IPS DF 4.7 (cell line): Measurements from ENCODE around the gene HCN4.
"Not testable (repeated sequence)": the region's sequence is repeated elsewhere in the genome, so short reads cannot be mapped to it uniquely, and the experiment has no call there.

Source experiments
- DNase-seq: peaks from one replicate; pipeline ENCODE4 v3.0.0-alpha.2; 2013; ENCODE audit warnings: low spot score; ENCODE audit errors: extremely low read depth

Gene HCN4

GRCh38 chr15:73368301-73369136, at the start of gene HCN4:
TSS of gene HCN4 (minus strand) at chr15:73368958. CDS start at chr15:73368270, 688 bp downstream.
- DNase-seq: no peak

DNA sequence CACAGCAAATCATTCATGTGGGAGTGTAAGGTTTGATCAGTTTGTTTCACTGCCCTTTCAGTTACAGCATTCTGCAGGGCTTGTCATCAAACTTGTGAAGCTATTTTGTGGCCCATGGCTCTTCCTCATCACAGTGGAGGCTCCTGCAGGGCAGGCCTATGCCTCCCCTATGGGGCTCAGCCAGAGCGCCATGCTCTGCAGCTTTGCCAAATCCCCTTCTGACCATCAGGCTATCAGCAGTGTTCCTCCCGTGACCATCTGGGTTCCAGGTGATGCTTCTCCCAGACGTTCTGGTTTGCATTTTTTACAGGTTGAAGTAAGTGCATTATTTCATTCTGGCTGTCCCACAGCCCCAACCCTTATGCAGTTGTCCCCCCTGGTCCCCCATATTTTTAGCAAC, 46.1 kb upstream of the HCN4 start:
- DNase-seq: no peak

GRCh38 chr15:73403171-73403570, 34.4 kb upstream of the HCN4 start:
- DNase-seq: no peak

DNA sequence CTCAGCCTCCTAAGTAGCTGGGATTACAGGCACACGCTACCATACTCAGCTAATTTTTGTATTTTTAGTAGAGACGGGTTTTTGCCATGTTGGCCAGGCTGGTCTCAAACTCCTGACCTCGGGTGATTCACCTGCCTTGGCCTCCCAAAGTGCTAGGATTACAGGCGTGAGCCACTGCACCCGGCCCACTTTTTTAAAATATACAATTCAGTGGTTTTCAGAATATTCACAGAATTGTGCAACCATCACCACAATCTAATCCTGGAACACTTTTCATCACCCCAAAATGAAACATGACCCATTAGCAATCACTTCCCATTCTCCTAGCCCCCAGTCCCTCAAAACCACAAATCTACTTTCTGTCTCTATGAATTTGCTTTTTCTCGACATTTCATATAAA, 31.5 kb upstream of the HCN4 start:
- not testable (repeated sequence) for DNase-seq

DNA sequence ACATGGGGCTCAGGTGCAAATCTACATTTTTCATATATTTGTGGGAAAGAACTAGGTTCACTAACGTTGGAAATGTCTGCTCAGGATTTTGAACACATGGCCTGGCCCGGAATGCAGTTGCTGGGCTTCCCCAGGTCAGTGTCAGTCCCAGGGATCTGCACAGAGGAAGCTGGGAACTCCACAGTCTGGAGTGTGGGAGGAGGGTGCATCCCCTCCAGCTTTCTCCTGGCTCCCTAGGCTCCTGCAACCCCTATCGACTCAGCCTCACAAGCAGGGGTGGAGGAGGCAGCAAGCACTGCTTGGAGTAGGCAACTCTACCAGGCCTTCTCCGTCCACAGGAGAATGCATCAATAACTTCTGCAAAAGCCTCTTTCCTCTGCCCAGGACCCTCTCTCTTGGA, 30.1 kb upstream of the HCN4 start:
- DNase-seq: no peak

GRCh38 chr15:73397461-73397860, 28.7 kb upstream of the HCN4 start:
- DNase-seq: no peak

- no peak for DNase-seq
These were observed 26.9 kb upstream of the HCN4 start for GRCh38 chr15:73395671-73396070.

GRCh38 chr15:73394782-73395181, 26.0 kb upstream of the HCN4 start:
- DNase-seq: no peak

DNA sequence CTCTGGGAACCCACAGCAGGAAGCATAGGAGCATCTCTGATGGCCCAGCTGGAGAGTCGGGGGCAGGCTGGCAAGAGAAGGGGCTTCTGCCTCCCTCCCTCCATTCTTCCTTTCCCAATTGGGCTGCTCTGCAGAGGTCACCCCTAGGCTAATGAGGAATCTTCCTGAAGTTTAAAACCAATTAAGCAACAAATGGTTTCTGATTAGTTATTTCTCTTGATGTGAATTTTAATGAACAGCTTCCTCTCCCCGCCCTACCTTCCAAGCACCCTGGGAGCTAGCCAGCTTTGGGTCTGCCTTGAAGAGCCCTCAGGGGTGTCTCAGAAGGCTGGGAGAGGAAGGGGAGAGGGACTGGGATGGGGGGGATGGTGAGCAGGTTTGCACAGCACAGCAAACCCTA, 24.6 kb upstream of the HCN4 start:
- no peak for DNase-seq

DNA sequence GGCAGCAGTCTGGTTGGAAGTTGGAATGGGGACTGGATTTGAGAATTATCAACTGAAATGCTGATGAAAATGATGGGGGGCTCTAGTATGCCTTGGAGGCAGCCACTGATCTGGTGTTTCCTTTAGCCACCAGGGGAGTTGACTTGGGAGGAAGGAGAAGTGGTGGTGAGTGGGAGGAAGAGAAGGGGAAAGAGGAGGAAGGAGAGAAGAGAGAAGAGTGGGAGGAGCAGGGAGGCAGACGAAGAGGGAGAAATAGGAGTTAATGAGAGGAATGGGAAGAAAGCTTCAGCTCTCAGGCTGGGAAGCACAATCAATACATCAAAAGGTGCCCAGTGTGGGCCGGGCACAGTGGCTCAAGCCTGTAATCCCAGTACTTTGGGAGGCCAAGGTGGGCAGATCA, 23.3 kb upstream of the HCN4 start:
- DNase-seq: no peak

DNA sequence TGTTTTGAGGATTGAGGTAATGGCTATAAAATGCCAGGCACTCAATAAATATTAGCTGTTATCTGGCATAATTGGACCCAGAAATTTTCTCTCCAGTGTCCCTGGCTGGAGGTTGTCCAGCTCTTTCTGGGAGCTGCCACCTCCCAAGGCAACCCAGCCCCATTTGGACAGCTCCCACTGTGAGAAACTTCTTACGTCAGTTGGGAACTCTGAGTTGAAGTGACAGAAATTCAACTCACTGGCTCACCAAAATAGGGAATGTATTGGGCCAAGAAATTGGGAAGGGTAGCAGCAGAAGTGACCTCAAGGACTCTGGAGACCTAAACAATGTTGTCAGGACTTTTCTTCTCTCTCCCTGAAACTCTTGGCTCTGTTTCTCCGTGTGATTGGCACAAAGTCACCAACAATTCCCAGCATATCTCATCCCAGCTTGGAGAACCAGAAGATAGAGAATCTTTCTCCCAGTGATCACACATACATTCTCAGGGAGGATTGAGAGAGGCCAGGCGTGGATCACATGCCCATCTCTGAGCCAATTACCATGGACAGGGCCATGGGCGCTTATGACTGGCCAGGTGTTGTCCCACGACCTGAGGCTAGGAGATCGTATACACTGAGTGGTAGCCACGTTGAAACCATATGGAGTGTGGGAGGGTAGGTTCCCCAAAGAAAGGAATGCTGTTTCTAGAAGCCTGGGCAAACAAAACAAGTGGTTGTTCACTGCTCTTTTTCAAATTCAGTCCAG, 22.5 kb upstream of the HCN4 start:
- no peak for DNase-seq

GRCh38 chr15:73389971-73390544, 21.3 kb upstream of the HCN4 start:
- no peak for DNase-seq

DNA sequence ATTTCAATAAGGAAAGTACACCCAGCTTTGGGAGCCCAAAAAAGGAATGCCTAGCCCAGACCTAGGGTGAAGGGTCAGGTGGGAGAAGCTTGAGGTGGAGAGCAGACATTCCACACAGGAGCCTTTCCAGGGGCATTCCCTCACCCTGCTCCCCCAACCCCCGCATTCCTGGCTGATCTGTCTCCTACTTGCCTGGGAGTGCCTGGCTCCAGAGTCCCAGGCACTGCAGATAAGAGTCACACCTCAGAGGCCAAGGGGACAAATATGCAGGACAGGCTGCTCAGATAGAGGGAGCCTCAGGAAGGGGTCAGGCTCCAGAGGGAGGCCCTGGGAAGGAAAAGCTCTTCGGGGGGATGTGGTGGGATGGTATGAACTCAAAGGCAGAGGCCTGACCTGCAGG, 20.8 kb upstream of the HCN4 start:
- no peak for DNase-seq

DNA sequence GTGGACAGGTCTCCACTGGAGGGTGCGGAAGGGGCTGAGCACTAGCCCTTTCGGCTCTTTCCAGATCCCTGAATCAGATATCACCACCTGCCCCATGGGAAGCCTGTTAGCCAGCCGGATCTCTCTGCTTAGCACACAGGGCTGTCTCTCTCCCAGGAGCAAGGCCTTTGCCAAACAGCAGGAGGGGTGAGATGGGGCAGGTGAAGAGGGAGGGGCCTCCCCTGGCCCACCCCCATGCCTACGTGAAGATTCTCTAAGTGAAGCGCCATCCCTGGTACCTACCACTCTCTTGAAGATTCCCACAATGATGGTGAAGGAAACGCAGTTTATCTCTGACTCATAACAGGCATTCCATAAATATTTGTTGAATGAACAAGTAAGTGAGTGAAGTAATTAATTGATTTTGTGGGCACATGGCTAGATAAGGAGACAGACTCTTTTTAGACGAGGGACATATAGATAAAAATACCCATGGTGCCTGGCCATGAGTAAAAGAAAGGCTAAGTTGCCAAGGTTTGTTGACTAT, 19.6 kb upstream of the HCN4 start:
- no peak for DNase-seq

GRCh38 chr15:73387507-73388255, 18.9 kb upstream of the HCN4 start:
- DNase-seq: no peak

DNA sequence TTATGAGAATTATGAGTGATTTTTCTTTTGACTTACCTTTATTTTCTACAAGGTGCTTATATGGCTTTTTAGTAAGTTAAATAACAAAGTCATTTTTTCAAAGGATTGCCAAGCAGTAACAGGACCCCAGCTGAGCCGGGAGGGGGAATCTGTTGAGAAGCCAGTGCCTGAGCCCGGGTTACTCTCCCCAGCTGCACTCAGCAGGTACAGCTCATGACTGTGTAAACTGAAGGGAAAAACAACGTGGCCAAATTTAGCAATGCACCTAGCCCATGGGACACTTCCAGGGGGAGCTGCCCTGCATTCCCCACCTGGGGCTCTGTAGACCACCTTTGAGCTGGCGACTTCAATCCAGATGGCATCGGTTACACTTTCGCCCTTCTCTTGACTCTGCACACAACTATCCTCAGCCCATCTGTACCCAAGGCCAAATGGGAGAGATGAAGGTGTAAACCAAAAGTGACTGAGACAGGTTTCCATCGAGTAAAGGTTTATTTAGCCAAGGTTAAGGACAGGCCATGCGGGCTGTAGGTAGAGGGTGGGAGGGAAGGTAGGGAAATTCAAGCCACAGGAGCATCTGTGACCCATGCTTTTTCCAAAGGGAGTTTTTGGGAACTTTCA, 18.2 kb upstream of the HCN4 start:
- no peak for DNase-seq

GRCh38 chr15:73386238-73386637, 17.5 kb upstream of the HCN4 start:
- no peak for DNase-seq

GRCh38 chr15:73385205-73385604, 16.4 kb upstream of the HCN4 start:
- DNase-seq: no peak

- no peak for DNase-seq
These were observed 14.8 kb upstream of the HCN4 start for GRCh38 chr15:73383310-73384189.

GRCh38 chr15:73382115-73382514, 13.4 kb upstream of the HCN4 start:
- DNase-seq: no peak
